GM21367 (cell line): ENCODE measurements around the gene SH3RF2.
"Not testable (repeated sequence)": the region's sequence is repeated elsewhere in the genome, so short reads cannot be mapped to it uniquely, and the experiment has no call there.

Experiments
- ATAC-seq: cut with Tn5 transposase; IDR thresholded peaks from one replicate; pipeline ENCODE4 v1.9.1; 2021; ENCODE audit not compliant: unreplicated experiment

The SH3RF2 gene

DNA sequence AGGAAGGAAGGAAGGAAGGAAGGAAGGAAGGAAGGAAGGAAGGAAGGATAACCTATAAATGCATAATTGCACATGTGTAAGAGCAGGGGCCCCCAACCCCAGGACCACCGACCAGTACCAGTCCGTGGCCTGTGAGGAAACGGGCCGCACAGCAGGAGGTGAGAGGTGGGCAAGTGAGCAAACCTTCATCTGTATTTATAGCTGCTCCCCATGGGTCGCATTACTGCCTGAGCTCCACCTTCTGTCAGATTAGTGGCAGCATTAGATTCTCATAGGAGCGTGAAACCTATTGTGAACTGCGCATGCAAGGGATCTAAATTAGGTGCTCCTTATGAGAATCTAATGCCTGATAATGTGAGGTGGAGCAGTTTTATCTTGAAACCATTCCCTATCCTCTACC lies 66.1 kb downstream of the SH3RF2 start:
- no peak for ATAC-seq

DNA sequence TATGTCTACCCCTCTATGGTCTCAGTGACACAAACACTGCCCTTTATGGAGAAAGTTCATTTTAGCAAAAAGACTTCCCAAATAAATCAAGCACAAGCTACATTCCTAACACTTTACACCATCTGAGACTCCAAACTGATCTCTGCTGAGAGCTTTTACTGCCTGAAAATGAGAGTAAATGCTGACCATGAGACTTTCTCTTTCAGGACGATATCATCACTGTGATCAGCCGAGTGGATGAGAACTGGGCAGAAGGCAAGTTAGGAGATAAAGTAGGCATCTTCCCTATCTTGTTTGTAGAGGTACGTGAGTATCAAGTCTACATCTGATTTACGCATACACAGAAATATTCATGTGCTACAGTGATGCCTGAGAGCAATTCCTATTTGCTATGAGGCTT lies 67.5 kb downstream of the SH3RF2 start:
- ATAC-seq = no peak

DNA sequence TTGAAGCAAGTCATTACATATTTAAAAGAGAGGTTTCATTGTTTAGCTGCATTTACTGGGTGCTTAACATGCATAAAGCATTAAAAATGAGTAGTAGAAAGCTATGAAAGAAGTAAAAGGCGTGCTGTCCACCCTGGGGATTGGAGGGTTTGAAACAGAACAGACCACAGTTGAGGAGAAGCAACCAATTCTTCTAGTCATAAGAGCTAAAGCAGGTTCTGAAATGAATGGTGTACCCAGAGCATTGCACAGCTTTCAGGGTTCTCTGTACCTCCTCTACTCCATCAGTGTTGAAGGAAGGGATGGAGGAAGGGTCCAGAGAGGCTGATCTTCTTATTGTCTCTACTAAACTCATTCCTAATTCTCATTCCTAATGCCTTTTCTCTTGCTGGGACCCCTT lies 68.9 kb downstream of the SH3RF2 start:
- no peak for ATAC-seq

DNA sequence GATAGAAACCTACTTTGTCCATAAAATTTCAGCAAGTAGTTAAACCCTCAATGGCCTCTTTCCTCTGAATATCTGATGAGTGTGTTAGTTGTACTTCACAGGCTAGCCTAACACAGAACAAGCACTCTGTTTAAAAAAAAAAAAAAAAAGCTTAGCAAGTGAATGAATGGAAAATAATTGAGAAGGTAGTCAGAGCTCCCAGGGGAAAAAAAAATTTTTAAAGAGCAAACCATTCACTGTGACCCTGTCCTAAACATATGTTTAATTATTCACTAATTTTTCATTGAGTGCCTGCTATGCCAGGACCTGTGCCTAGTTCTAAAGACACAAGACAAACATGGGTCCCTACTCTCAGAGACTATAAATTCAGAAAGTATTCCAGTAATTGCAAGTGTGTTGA lies 69.3 kb downstream of the SH3RF2 start:
- ATAC-seq = no peak

DNA sequence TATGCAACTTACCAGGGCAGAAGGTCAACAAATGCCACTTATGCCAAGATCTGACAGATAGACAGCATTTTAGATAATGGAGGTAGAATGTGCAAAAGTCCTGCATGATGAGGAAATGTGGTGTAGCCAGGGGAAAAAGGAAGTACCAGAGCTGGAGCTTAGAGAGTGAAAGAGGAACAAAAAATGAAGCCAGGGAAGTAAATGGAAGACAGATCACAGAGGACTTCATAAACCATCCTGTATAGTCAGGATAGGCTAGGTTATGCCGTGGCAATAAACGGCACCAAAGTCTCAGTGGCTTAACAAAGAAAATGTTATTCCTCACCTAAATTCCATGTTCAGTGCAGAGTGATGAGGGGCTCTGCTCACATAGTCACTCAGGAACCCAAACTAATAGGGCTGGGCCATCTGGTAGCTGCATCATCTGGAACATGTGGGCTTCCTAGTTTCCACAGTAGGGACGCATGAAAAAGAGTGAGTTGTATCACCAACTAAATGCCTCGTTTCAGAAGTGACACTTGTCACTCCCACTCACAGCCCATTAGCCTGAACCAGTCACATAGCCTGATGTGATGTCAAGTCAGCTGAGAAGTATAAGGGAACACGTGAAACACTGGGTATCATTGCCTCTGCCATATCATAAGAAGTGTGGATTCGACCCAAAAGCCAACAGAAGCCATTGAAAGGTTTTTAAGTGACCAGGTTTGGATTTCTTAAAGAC lies 70.3 kb downstream of the SH3RF2 start:
- ATAC-seq = no peak

DNA sequence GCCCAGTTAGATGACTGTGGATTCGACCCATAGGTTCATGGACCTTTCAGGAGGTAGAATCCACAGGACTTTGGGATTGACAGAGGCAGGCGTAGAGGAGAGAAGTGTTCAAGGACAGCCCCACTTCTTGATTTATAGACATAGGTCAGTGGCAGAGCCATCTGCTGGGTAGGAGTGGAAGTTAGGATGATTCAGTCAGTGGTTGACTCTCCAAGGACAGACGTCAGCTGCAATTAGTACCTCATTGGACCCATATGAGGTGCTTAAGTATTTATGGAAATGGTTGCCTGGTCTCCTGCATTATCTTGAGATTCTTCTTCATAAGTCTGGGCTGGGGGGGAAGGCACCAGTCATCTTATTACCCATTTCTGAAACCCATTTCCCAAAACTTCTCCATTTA lies 70.9 kb downstream of the SH3RF2 start:
- ATAC-seq = no peak

DNA sequence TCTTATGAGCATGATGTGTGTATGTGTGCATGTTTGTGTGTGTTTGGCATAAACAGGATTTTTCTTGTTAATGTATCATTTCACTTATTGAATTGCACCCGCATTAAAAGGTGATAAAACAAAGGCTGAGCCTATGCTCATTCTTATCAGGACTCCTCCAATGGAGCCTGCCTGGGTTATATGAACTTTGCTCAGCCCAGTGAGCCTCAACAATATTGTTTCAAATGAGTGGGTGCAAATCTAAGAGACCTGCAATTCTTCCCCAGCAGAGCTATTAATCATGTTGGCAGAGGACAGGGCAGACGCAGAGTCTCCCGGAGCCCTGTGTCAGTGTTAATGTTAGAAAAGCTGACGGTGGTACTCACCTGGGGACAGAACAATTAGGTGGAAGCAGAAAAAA lies 71.6 kb downstream of the SH3RF2 start:
- no peak for ATAC-seq

DNA sequence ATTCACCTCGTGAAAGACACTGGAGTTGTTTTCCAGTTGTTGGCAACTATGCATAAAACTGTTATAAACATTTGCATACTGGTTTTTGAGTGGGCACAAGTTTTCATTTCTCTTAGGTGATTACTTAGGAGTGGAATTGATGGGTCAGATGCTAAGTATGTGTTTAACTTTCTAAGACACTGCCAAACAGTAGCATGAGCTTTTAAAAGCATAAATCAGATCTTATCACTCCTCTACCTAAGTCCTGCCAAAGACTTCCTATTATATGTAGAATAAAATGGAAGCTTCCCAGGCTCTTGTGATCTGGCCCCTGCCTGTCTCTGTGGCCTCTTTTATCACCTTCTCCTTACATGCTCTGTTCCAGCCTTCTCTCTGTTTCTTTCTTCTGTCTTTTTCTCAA lies 72.6 kb downstream of the SH3RF2 start:
- no peak for ATAC-seq

DNA sequence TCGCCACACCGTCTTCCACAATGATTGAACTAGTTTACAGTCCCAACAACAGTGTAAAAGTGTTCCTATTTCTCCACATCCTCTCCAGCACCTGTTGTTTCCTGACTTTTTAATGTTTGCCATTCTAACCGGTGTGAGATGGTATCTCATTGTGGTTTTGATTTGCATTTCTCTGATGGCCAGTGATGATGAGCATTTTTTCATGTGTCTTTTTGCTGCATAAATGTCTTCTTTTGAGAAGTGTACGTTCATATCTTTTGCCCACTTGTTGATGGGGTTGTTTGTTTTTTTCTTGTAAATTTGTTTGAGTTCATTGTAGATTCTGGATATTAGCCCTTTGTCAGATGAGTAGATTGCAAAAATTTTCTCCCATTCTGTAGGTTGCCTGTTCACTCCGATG lies 74.1 kb downstream of the SH3RF2 start:
- not testable (repeated sequence) for ATAC-seq

DNA sequence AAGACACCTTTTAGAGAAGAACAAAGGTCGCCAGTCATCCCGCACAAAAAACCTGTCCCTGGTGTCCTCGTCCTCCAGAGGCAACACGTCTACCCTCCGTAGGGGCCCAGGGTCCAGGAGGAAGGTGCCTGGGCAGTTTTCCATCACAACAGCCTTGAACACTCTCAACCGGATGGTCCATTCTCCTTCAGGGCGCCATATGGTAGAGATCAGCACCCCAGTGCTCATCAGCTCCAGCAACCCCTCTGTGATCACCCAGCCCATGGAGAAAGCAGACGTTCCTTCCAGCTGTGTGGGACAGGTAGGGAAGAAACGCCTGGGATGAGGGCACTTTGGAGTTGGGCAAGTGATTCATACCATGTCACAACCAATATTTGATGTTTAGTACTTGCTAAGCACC lies 77.4 kb downstream of the SH3RF2 start:
- ATAC-seq = no peak

DNA sequence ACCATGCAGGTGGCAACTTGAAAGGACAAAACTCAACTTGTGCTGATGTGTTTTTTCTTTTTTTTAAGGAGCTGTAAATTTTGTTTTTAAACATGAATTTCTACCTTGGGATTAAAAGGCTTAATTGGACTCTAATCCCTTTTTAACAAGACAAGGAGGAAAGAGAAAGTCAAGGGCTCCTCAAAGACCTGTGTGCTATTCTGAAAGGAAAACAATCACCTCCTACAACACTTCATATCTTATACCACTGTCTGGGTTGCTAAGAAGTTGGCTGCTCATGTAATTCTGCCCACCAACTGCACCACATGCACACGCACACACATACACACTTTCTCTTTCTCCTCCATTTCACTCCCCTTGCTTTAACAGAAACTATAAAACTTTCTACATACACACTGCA lies 78.6 kb downstream of the SH3RF2 start:
- ATAC-seq = no peak

DNA sequence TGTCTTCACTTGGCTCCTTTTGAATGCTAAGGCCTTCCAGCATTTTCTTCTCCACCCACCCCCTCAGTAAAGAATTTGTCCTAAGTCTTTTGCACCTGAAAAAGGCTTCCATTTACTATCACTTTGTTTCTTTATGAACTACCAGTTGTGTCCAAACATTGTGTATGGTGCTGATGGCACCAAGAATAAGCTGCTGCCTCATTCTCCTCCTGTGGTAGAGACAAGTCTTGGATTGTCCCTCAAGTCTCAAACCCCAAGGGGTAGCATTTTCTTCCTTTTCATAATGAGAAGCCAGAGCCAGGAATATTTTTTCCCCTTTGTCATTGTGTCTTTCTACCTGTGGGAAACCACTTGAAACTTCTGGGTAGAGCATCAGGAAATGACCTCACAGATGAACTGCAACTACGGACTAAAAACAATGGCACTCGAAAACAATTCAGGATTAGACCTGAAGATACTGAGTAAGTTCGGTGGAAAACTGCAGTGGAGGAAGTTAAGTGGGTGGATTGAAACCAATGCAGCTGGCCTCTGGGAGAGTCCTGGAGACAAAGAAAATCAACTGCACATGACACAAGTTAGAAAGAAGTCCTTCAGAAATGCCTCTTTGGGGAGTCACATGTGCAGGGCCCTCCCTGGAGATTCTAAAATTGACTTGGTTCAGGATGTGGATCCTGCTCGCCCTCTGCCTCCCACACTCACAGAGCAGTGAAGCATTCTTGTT lies 80.5 kb downstream of the SH3RF2 start:
- no peak for ATAC-seq

DNA sequence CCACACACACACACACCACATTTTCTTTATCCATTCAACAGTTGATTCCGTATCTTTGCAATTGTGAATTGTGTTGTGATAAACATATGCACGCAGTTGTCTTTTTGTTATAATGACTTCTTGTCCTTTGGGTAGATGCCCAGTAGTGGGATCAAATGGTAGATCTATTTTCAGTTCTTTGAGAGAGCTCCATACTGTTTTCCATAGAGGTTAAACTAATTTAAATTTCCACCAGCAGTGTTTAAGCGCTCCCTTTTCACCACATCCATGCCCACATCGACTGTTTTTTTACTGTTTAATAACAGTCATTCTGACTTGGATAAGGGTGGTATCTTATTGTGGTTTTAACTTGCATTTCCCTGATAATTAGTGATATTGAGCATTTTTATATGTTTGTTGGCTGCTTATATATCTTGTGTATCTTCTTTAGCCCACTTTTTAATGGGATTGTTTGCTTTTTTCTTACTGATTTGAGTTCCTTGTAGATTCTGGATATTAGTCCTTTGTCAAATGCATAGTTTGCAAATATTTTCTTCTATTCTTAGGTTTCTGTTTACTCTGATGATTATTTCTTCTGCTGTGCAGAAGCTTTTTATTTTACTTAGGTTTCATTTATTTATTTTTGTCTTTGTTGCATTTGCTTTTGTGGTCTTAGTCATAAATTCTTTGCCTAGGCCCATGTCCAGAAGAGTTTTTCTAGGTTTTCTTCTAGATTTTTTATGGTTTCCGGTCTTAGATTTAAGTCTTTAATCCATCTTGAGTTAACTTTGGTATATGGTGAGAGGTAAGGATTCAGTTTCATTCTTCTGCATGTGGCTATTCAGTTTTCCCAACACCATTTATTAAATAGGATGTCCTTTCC lies 82.4 kb downstream of the SH3RF2 start:
- no peak for ATAC-seq

DNA sequence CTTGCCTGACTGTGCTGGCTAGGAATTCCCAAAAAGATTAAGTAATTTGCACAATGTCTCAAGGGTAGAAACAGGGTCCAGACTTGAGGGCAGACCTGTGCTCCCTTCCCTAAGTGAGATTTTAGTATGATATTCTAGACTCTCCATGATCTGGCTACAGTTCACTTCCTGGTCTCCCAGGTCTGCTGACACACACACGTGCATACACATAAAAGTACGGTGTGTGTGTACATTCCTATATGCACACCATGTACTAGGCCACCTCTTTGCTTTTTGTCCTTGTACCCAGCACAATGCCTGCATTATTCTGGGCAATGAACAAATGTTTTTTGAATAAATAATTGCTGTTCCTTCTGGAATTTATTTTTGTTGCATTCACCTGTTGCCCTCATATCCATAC lies 83.7 kb downstream of the SH3RF2 start:
- no peak for ATAC-seq

DNA sequence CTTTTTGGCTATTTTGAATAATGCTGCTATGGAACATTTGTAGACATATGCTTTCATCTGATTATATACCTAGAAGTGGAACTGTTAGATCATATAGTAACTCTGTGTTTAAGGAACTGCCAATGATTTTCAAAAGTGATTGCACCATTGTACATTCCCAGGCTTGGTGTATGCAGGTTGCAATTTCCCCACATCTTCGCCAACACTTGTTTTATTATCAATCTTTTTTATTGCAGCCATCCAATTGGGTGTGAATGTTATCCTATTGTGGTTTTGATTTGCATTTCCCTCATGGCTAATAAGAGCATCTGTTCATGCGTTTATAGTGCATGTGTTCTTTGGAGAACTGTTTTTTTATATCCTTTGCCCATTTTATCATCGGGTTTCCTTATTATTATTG lies 87.7 kb downstream of the SH3RF2 start:
- ATAC-seq = no peak

DNA sequence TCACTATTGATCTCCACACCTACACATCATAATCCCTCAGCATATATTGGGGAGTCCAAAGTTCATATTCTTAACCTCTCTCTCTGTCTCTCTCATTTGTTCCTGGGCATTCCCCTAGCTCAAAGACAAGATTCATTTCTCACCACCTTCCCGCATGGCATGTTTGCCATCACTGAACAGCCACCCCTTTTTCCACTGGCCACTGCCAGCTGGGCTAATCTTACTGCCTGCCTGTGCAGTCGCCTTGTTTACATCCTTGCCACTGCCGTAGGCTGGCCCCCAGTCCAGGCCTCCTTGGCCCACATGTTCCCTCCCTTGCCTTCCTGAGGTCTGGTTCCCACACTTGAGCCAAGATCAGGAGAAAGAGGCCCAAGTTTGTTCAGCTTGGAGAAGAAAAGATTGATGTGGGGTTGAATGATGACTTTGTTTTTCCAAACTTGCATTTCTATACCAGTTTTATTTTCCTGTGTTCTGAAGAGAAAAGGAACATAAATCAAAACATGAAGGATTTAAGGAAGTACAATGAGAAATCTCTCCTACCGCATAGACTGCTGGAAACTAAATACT lies 88.8 kb downstream of the SH3RF2 start:
- no peak for ATAC-seq

DNA sequence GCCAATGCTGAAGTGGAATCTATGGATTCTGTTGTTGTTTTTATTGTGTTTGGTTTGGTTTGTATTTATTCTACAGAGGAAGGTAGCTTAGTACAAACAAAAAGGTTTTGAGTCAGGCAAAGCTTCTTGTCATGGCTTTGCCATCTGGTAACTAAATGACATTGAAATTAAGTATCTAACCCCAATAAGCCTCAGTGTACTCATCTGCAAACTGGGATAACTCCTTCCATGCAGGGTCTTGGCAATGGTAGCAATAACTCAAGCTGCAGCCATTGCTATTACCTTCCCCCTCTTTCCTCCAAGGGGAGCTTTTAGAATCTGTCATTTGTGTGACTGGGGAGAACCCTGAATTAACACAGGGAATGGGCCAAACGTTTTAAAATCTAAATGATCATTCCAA lies 89.3 kb downstream of the SH3RF2 start:
- ATAC-seq = no peak

DNA sequence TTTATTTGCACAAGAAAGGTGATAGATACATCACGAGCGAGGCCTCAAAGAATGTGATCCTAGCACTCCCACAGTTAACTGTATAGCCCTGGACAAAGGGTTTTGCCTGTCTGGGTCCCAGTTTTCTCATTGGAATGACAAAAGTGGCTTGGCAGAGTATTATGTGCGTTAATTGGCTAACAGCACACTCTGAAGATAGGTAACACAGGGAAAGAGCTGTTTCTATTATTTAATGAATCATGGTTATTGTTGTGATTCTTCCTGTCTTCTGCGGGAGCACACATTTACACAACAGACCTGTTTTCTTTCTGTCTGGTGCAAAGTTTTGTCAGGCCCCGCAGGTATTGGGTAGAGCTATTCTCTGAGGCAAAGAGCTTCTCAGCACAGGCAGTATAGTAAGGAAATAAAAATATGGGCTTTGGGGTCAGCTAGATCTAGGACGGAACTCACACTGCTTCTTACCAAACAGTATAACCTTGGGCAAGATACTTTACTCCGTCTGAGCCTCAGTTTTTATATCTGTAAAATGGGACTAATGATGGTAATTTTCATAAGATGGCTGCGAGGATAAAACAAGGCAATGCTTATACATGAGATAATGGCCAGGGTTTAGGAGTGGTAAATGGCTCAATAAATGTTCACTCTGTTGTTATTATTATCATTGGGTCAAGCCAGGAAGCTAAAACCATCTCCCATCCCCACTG lies 90.1 kb downstream of the SH3RF2 start:
- no peak for ATAC-seq

DNA sequence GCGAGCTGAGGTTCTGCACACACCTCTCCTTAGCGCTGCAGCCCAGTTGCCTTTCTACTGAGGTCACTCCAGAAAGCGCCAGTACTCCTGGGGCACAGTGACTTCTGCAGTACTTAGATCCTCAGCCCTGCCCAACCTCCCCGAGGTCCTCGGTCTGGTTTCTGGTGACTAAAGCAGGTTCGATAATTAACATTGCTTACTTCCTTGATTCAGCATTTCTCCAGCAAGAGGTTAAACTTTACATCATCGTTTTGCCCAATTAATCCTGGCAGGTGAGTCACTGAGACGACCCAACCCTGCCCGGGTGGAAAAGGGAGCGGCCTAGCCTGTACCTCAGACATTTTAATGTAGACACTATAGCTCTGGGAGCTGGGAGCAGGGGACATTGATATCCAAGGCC lies 91.4 kb downstream of the SH3RF2 start:
- ATAC-seq = no peak

DNA sequence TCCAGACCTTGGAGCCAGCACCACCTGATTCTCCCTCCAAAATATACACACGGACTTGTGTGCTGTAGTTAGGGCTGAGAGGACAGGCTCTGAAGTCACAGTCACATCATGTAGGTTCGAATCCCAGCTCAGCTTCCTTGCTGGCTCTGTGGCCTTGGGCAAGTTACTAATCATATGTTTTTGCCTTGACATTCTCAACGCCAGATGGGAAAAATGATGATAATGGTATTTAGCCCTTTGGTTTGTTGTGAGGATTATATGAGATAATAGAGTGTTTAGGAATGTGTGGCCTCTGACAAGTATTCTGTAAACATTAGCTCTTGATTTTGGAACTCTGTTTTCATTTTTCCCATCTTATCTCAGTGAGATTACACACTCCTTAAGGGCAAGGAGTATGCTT lies 96.5 kb downstream of the SH3RF2 start:
- no peak for ATAC-seq

DNA sequence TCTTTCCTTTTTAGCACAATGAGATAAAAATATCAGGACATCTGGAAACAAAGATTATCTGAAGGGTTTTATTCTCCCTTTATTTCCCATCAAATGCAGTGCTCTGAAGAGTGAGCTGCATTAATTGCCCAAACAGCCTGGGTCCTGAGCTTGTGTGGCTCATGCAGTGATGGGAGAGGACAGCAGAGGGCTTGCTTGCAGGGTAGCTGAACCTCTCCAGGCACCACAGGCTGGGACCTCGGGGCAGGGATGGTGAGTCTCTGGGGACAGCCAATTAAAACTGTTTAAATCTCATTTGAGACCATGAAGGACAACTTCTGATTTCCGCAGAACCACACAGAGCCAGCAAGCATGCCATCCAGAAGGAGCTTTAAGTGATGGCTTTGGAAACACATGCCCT lies 97.7 kb downstream of the SH3RF2 start:
- ATAC-seq = no peak
